NCI-H774 (cell line): ENCODE data around the gene STXBP1.
A peak's percentile ranks its signal among the peaks of the same experiment; 100 is the strongest.

ENCODE experiments used
- DNase-seq: peaks from one replicate; lab custom pipeline; 2025; lab: John Stamatoyannopoulos, UW

Gene STXBP1

GRCh38 chr9:127611899-127612790, at the start of gene STXBP1:
Gene STXBP1 (plus strand): TSS chr9:127612277. CDS start chr9:127612404, 127 bp downstream.
- peak; percentile 94 for DNase-seq

- DNase-seq, result no peak
Measured at GRCh38 chr9:127562279-127562796, 49.7 kb upstream of the STXBP1 start.

- no peak for DNase-seq
Measured at GRCh38 chr9:127562841-127563401, 49.2 kb upstream of the STXBP1 start.

GRCh38 chr9:127563579-127563978, 48.5 kb upstream of the STXBP1 start:
- DNase-seq, result no peak

GRCh38 chr9:127565231-127565630, 46.8 kb upstream of the STXBP1 start:
- DNase-seq, result no peak

- no peak for DNase-seq
Measured at GRCh38 chr9:127566351-127567001, 45.6 kb upstream of the STXBP1 start.

- DNase-seq, result no peak
Measured at GRCh38 chr9:127567035-127567729, 44.9 kb upstream of the STXBP1 start.

- DNase-seq, result no peak
Measured at GRCh38 chr9:127567730-127568617, 44.1 kb upstream of the STXBP1 start.

GRCh38 chr9:127568618-127568970, 43.5 kb upstream of the STXBP1 start:
- no peak for DNase-seq

- peak; percentile 87 for DNase-seq
Measured at GRCh38 chr9:127568971-127569885, 42.8 kb upstream of the STXBP1 start.

- DNase-seq, result peak; percentile 73
Measured at GRCh38 chr9:127569886-127570401, 42.1 kb upstream of the STXBP1 start.

- no peak for DNase-seq
Measured at GRCh38 chr9:127570533-127571111, 41.5 kb upstream of the STXBP1 start.

- no peak for DNase-seq
Measured at GRCh38 chr9:127571971-127572370, 40.1 kb upstream of the STXBP1 start.

GRCh38 chr9:127572961-127573721, 38.9 kb upstream of the STXBP1 start:
- no peak for DNase-seq

- DNase-seq, result peak; percentile 98
Measured at GRCh38 chr9:127574072-127574993, 37.7 kb upstream of the STXBP1 start.

- no peak for DNase-seq
Measured at GRCh38 chr9:127575875-127576778, 36.0 kb upstream of the STXBP1 start.
